ENCODE measurements around the gene SMURF2.

- TF ChIP-seq POLR2A (IDR thresholded peaks at IDR 0.05) (no peak), CTCF (IDR thresholded peaks at IDR 0.05) (no peak)
These were observed 20.4 kb upstream of the SMURF2 start for GRCh38 chr17:64682261-64683181.

All from heart left ventricle (tissue), 13 donors.